Measurements from ENCODE around the gene GFOD1.
"Not testable (repeated sequence)": the region's sequence is repeated elsewhere in the genome, so short reads cannot be mapped to it uniquely, and the experiment has no call there.

Gene GFOD1

GRCh38 chr6:13438126-13438525, 49.3 kb downstream of the GFOD1 start:
- no peak for DNase-seq

GRCh38 chr6:13437218-13437996, 50.0 kb downstream of the GFOD1 start:
- no peak for DNase-seq

- no peak for DNase-seq
Observed at GRCh38 chr6:13436399-13437217, 50.8 kb downstream of the GFOD1 start.

- no peak for DNase-seq
Observed at GRCh38 chr6:13435477-13436246, 51.7 kb downstream of the GFOD1 start.

- no peak for DNase-seq
Observed at GRCh38 chr6:13434777-13435176, 52.6 kb downstream of the GFOD1 start.

GRCh38 chr6:13434135-13434775, 53.1 kb downstream of the GFOD1 start:
- DNase-seq, result not testable (repeated sequence)

GRCh38 chr6:13433709-13434121, 53.7 kb downstream of the GFOD1 start:
- no peak for DNase-seq

GRCh38 chr6:13432526-13433184, 54.7 kb downstream of the GFOD1 start:
- no peak for DNase-seq

GRCh38 chr6:13431861-13432465, 55.4 kb downstream of the GFOD1 start:
- DNase-seq, result no peak

GRCh38 chr6:13431059-13431656, 56.2 kb downstream of the GFOD1 start:
- DNase-seq, result no peak

GRCh38 chr6:13429406-13429753, 58.0 kb downstream of the GFOD1 start:
- DNase-seq, result no peak

GRCh38 chr6:13428583-13429405, 58.6 kb downstream of the GFOD1 start:
- no peak for DNase-seq

GRCh38 chr6:13427801-13428582, 59.4 kb downstream of the GFOD1 start:
- DNase-seq, result no peak

GRCh38 chr6:13427316-13427715, 60.1 kb downstream of the GFOD1 start:
- no peak for DNase-seq

- DNase-seq, result no peak
Observed at GRCh38 chr6:13425943-13426931, 61.2 kb downstream of the GFOD1 start.

- DNase-seq, result no peak
Observed at GRCh38 chr6:13425270-13425873, 62.0 kb downstream of the GFOD1 start.

GRCh38 chr6:13423252-13423651, 64.1 kb downstream of the GFOD1 start:
- DNase-seq, result no peak

GRCh38 chr6:13422681-13423221, 64.6 kb downstream of the GFOD1 start:
- no peak for DNase-seq
